SK-N-SH (cell line): ENCODE results near the gene AMHR2. TPM values are rescaled to one million over a fixed set of nuclear protein-coding genes. Genes with fewer than 3 reads are reported as not detected.

Source experiments
- CTCF ChIA-PET: fragments of 300-600, 350-600 bp; formaldehyde crosslinking; extraction: SDS; loops from one replicate; lab custom pipeline; 2021; lab: Yijun Ruan, JAX
- POLR2A ChIA-PET: fragments of 350-600 bp; sonication (Branson Sonifier 250); formaldehyde crosslinking; extraction: SDS; loops from one replicate; lab custom pipeline; 2020; ENCODE audit warnings: antibody characterized with exemption, inconsistent platforms; lab: Yijun Ruan, JAX
- DNase-seq: peaks from one replicate; pipeline ENCODE4 v3.0.0; 2012
- H2AFZ ChIP-seq: fragments of 200-600 bp; sonication (generic); 2 replicates; pipeline ENCODE4 v1.8.1; 2016; ENCODE audit warnings: antibody characterized with exemption, mild to moderate bottlenecking, low read depth
- H3F3A ChIP-seq: fragments of 200-600 bp; sonication (generic); replicated peaks from 2 replicates; pipeline ENCODE3; 2016; ENCODE audit warnings: antibody characterized with exemption, mild to moderate bottlenecking; ENCODE audit not compliant: insufficient read depth
- H3K27ac ChIP-seq, 2 experiments: fragments of 200-500 bp in 1 of 2; fragments of 200-600 bp in 1 of 2; sonication (Bioruptor generic) in 1 of 2; sonication (generic), shearing (Covaris generic) in 1 of 2; 2 replicates each; pipeline versions ENCODE4 v1.5.1 to v1.6.1; 2014 to 2016; ENCODE audit warnings: low read depth in 2 of 2, inconsistent platforms in 1 of 2, low read length in 1 of 2, mild to moderate bottlenecking in 1 of 2, mixed read lengths in 1 of 2
- H3K27me3 ChIP-seq: fragments of 200-600 bp; sonication (generic), shearing (Covaris generic); 2 replicates; pipeline ENCODE4 v1.6.1; 2016; ENCODE audit warnings: mixed run types; ENCODE audit not compliant: insufficient read depth
- H3K36me3 ChIP-seq, 2 experiments: fragments of 200-500 bp in 1 of 2; fragments of 200-600 bp in 1 of 2; sonication (Bioruptor generic) in 1 of 2; sonication (generic) in 1 of 2; replicated peaks in 1 of 2; 2 replicates each; pipeline versions ENCODE3 to v1.5.1; 2014 to 2016; ENCODE audit warnings: low read length in 1 of 2, mild to moderate bottlenecking in 1 of 2; ENCODE audit not compliant: insufficient read depth in 2 of 2, control insufficient read depth in 1 of 2
- H3K4me1 ChIP-seq, 2 experiments: fragments of 200-500 bp in 1 of 2; fragments of 200-600 bp in 1 of 2; sonication (Bioruptor generic) in 1 of 2; sonication (generic), shearing (Covaris generic) in 1 of 2; 2 replicates each; pipeline versions ENCODE4 v1.5.1 to v1.6.1; 2014 to 2016; ENCODE audit warnings: low read depth in 1 of 2, low read length in 1 of 2, mixed run types in 1 of 2; ENCODE audit not compliant: insufficient read depth in 2 of 2, control insufficient read depth in 1 of 2
- H3K4me2 ChIP-seq: fragments of 200-600 bp; sonication (generic), shearing (Covaris generic); 2 replicates; pipeline ENCODE4 v1.6.1; 2017; ENCODE audit warnings: mixed run types
- H3K4me3 ChIP-seq, 2 experiments: fragments of 200-500 bp in 1 of 2; fragments of 200-600 bp in 1 of 2; sonication (Bioruptor generic) in 1 of 2; sonication (generic), shearing (Covaris generic) in 1 of 2; 2 replicates each; pipeline versions ENCODE4 v1.5.1 to v1.8.1; 2014 to 2016; ENCODE audit warnings: low read depth in 2 of 2, inconsistent platforms in 1 of 2, low read length in 1 of 2, mild to moderate bottlenecking in 1 of 2, mixed read lengths in 1 of 2, moderate library complexity in 1 of 2
- H3K79me2 ChIP-seq: fragments of 200-600 bp; sonication (generic); 2 replicates; pipeline ENCODE4 v1.8.1; 2017; ENCODE audit warnings: mild to moderate bottlenecking; ENCODE audit not compliant: insufficient read depth
- H3K9ac ChIP-seq: fragments of 200-600 bp; sonication (generic); 2 replicates; pipeline ENCODE4 v1.6.1; 2017; ENCODE audit warnings: mixed run types
- H3K9me2 ChIP-seq: fragments of 200-600 bp; sonication (generic); 2 replicates; pipeline ENCODE4 v1.6.1; 2017; ENCODE audit warnings: mixed run types
- H3K9me3 ChIP-seq: fragments of 200-600 bp; sonication (generic); 2 replicates; pipeline ENCODE4 v1.6.1; 2017; ENCODE audit warnings: mixed run types, mild to moderate bottlenecking, moderate library complexity
- H4K20me1 ChIP-seq: fragments of 200-600 bp; sonication (generic); 2 replicates; pipeline ENCODE4 v1.6.1; 2017; ENCODE audit warnings: mild to moderate bottlenecking, mixed run types; ENCODE audit not compliant: insufficient read depth
- EP300 ChIP-seq, 2 experiments: IDR thresholded peaks; 2 replicates each; pipeline versions ENCODE4 v1.4.0 to v1.6.1; 2012; ENCODE audit warnings: borderline replicate concordance in 1 of 2, low read depth in 1 of 2, low read length in 1 of 2
- GATA2 ChIP-seq: sonication (generic); formaldehyde crosslinking; IDR thresholded peaks from 2 replicates; pipeline ENCODE4 v1.5.0; 2020; ENCODE audit warnings: mild to moderate bottlenecking, missing genetic modification reagents
- JUND ChIP-seq: IDR thresholded peaks from 2 replicates; pipeline ENCODE4 v1.4.0; 2012
- MEF2A ChIP-seq: IDR thresholded peaks from 2 replicates; pipeline ENCODE4 v1.4.0; 2012; ENCODE audit warnings: low read depth, borderline replicate concordance
- NRF1 ChIP-seq: IDR thresholded peaks from 2 replicates; pipeline ENCODE4 v1.6.1; 2012; ENCODE audit warnings: low read depth, mild to moderate bottlenecking, low read length
- POLR2AphosphoS5 ChIP-seq: IDR thresholded peaks from 2 replicates; pipeline ENCODE4 v1.6.1; 2012; ENCODE audit warnings: low read depth, low read length
- TCF12 ChIP-seq: IDR thresholded peaks from 2 replicates; pipeline ENCODE4 v1.4.0; 2012
- YY1 ChIP-seq: IDR thresholded peaks from 2 replicates; pipeline ENCODE4 v1.4.0; 2012; ENCODE audit warnings: low read depth, mild to moderate bottlenecking
- WGBS: methylation state at CpG from one replicate; pipeline ENCODE4 v1.1.6; 2017; ENCODE audit warnings: low lambda C conversion rate; 5-methylcytosine and 5-hydroxymethylcytosine counted together
- polyA plus RNA-seq, 3 experiments: library from polyadenylated mRNA; depleted of rRNA; stranded (reverse); fragments of >200 nt; gene quantifications; 2 replicates each; pipeline ENCODE4 v1.2.3, GENCODE V29; 2012
- TF ChIP-seq, protein P1 (sequence below): fragments of 150-350 bp; IDR thresholded peaks from 2 replicates; pipeline ENCODE4 v1.6.1; 2017; ENCODE audit warnings: antibody characterized with exemption, low read length, low read depth, borderline replicate concordance
- TF ChIP-seq, protein P2 (sequence below): IDR thresholded peaks from 2 replicates; pipeline ENCODE4 v1.6.1; 2012; ENCODE audit warnings: mild to moderate bottlenecking, low read depth, low read length, moderate library complexity

The AMHR2 gene
- polyA plus RNA-seq, 1 of the 3 experiments (the other 2 are of a cell fraction) = 0.03 TPM

DNA sequence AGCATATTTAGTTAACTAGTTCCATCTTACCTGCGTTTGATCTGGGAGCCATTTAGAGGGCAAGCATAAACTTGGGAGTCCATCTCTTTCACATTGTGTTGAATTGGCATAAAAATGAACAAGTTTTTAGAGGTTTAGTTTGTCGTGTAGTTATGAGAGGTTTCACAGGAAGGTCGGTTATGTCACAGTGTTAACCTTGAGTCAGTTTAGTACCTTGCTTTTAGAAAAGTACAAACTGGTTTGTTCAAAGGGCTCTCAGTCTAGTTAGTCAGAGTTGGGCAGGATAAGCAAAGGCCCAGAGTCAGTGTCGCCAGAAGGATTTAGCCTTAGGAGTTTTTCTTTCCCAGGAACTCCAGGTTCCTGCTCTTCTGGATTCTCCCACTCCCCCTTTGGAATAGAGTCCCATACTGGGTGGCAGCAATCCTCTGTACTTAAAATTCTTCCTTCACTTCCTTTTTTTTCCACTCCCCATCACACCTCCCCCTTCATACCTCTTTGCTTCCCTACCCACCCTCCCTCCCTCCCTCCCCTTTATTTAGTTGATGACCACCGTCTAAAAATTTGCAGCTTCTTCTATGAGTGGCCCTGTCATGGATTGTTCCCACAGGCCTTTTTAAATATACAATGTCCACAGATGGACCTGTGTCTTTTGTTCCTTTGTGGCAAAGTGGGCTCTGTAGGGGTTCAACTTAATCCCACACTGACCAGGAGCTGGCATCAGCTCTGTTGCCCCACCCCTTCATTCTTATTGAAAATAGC, 40.3 kb downstream of the AMHR2 start:
- Histone ChIP-seq H3F3A (peaks cover 56% of the 10 kb centered on the region), H3K9me2 (no peaks in the 10 kb centered on the region), H3K4me2 (no peak overlapping the region), H3K36me3 (peaks cover 96 to 99% of the 10 kb centered on the region in 2 experiments), H3K79me2 (peaks cover 97% of the 10 kb centered on the region), H3K4me1 (peaks cover 4 to 7% of the 10 kb centered on the region in 2 experiments; a peak in 2 of 4 replicates), H3K9ac (no peak overlapping the region)
- DNase-seq = no peak
- TF ChIP-seq TCF12 = no peak
- TF ChIP-seq MEF2A = no peak
- TF ChIP-seq POLR2AphosphoS5 = 0 out of 2 replicates have a peak, but pooled peaks have one; percentile 6
- TF ChIP-seq EP300 (IDR thresholded peaks at IDR 0.05; ENCODE audit: borderline replicate concordance in 1 of 2, low read depth in 1 of 2, low read length in 1 of 2) = no peak
- TF ChIP-seq, all 33 proteins: peak for 1
- Histone ChIP-seq H3K27me3 (no peaks in the 10 kb centered on the region), H3K4me3 (no peak overlapping the region), H3K27ac (no peak overlapping the region), H3K9me3 (no peaks in the 10 kb centered on the region), H2AFZ (no peak overlapping the region), H4K20me1 (peaks cover 94% of the 10 kb centered on the region)
- POLR2A ChIA-PET = interaction anchor here (0.6 to 1.3 kb wide), 7 partner anchors 9 to 143 kb away, joined by 3 to 6 read pairs (median 3); partner anchors contain the start of gene AAAS
- 74% methylated on average over 5 of the region's 5 CpGs for WGBS
- CTCF ChIA-PET = interaction anchor here (0.8 to 1.6 kb wide), 3 partner anchors 9 to 28 kb away, joined by 3 to 7 read pairs (median 6); no protein-coding TSS in a partner anchor

DNA sequence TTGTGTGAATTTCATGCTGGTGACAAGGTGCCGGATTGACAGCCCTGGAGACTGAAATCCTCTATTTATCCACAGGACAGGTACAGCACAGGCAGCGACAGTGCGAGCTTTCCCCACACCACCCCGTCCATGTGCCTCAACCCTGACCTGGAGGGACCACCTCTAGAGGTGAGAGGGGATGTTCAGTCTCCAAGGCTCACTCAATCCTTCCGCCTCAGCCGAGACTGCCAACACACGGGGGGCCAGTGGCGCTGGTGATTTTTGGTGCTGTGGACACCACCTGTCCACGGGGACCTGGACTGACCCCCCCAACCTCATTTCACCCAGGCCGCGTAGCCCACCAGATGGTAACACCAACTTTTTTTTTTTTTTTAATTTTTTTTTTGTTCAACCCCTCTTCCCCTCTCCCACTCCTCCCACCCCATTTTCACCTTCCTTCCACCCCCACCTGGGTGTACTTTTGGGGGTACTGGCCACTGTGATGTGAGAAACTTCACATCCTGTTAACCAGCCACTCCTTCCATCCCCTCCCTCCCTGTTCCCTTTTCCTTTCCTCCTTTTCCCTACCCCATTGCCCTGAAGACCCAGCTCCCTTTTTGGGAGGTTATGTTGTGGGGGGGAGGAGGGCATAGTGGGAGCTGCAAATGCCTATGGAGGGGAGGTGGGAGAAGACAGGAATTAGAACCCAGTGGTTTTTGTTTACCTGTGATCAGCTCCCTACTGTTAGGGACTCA, 41.2 kb downstream of the AMHR2 start:
- H3K4me2 ChIP-seq = no peak overlapping the region
- peaks cover 4% of the 10 kb centered on the region in 2 experiments; a peak in 2 of 4 replicates for H3K4me1 ChIP-seq
- no peaks in the 10 kb centered on the region for H3K9me3 ChIP-seq
- WGBS = 94% methylated on average over 8 of the region's 11 CpGs
- H3K4me3 ChIP-seq = no peak overlapping the region
- H2AFZ ChIP-seq = no peak overlapping the region
- CTCF ChIA-PET = interaction anchor here (0.8 to 1.6 kb wide), 3 partner anchors 10 to 27 kb away, joined by 3 to 7 read pairs (median 6); no protein-coding TSS in a partner anchor
- no peaks in the 10 kb centered on the region for H3K9me2 ChIP-seq
- H3K27ac ChIP-seq = no peak overlapping the region
- DNase-seq = no peak
- H3F3A ChIP-seq = peaks cover 55% of the 10 kb centered on the region
- TF ChIP-seq NRF1 = no peak
- no peak for TF ChIP-seq JUND
- 0 out of 2 replicates have a peak, but pooled peaks have one; percentile 11 for TF ChIP-seq POLR2AphosphoS5
- POLR2A ChIA-PET = interaction anchor here (0.6 to 1.3 kb wide), 6 partner anchors 8 to 143 kb away, joined by 3 to 6 read pairs (median 4); partner anchors contain the start of gene AAAS
- H3K9ac ChIP-seq = no peak overlapping the region
- no peaks in the 10 kb centered on the region for H3K27me3 ChIP-seq
- peaks cover 88% of the 10 kb centered on the region for H4K20me1 ChIP-seq
- peaks cover 96 to 98% of the 10 kb centered on the region in 2 experiments for H3K36me3 ChIP-seq
- peaks cover 96% of the 10 kb centered on the region for H3K79me2 ChIP-seq

DNA sequence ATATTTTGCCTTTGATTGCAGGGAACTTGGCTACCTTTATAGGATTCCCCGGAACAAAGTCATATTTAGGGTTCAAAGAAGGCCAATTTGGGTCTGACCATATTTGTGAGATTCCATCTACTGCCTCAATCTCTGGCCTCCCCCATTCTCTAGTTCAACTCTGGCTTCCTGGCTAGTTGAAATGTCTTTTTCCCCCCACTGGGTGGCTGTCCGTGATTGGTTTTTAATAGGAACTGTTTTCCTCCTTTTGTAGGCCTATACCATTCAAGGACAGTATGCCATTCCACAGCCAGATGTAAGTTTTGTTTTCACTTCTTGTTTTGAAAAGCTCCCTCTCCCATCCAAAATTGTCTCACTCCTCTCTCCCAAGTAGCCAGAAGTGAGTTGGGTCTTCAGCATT, 42.0 kb downstream of the AMHR2 start:
- Histone ChIP-seq H3K4me1 (peaks cover 0 to 4% of the 10 kb centered on the region in 2 experiments; a peak in 1 of 4 replicates), H3K4me2 (no peak overlapping the region), H2AFZ (no peak overlapping the region), H3K36me3 (peaks cover 95 to 97% of the 10 kb centered on the region in 2 experiments), H3K27ac (no peak overlapping the region; a peak in 1 of 4 replicates), H3K4me3 (no peak overlapping the region)
- CTCF ChIA-PET = interaction anchor here (1.0 to 3.0 kb wide), 4 partner anchors 11 to 14 kb away, joined by 3 to 16 read pairs (median 4); partner anchors contain the start of gene PCBP2
- WGBS = 63% methylated on average over 2 of the region's 2 CpGs
- TF ChIP-seq GATA2 (CRISPR knock-in tag) (no peak), POLR2AphosphoS5 (0 out of 2 replicates have a peak, but pooled peaks have one; percentile 14), YY1 (no peak)
- TF ChIP-seq, protein P1, sequence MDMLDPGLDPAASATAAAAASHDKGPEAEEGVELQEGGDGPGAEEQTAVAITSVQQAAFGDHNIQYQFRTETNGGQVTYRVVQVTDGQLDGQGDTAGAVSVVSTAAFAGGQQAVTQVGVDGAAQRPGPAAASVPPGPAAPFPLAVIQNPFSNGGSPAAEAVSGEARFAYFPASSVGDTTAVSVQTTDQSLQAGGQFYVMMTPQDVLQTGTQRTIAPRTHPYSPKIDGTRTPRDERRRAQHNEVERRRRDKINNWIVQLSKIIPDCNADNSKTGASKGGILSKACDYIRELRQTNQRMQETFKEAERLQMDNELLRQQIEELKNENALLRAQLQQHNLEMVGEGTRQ = no peak
- TF ChIP-seq, protein P2, sequence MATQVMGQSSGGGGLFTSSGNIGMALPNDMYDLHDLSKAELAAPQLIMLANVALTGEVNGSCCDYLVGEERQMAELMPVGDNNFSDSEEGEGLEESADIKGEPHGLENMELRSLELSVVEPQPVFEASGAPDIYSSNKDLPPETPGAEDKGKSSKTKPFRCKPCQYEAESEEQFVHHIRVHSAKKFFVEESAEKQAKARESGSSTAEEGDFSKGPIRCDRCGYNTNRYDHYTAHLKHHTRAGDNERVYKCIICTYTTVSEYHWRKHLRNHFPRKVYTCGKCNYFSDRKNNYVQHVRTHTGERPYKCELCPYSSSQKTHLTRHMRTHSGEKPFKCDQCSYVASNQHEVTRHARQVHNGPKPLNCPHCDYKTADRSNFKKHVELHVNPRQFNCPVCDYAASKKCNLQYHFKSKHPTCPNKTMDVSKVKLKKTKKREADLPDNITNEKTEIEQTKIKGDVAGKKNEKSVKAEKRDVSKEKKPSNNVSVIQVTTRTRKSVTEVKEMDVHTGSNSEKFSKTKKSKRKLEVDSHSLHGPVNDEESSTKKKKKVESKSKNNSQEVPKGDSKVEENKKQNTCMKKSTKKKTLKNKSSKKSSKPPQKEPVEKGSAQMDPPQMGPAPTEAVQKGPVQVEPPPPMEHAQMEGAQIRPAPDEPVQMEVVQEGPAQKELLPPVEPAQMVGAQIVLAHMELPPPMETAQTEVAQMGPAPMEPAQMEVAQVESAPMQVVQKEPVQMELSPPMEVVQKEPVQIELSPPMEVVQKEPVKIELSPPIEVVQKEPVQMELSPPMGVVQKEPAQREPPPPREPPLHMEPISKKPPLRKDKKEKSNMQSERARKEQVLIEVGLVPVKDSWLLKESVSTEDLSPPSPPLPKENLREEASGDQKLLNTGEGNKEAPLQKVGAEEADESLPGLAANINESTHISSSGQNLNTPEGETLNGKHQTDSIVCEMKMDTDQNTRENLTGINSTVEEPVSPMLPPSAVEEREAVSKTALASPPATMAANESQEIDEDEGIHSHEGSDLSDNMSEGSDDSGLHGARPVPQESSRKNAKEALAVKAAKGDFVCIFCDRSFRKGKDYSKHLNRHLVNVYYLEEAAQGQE = no peak
- TF ChIP-seq, all 33 proteins: peak for 1
- Histone ChIP-seq H3K9ac (no peak overlapping the region), H3K9me3 (no peaks in the 10 kb centered on the region), H3K79me2 (peaks cover 96% of the 10 kb centered on the region), H3K9me2 (no peaks in the 10 kb centered on the region), H3K27me3 (no peaks in the 10 kb centered on the region), H3F3A (peaks cover 60% of the 10 kb centered on the region), H4K20me1 (peaks cover 86% of the 10 kb centered on the region)
- DNase-seq = no peak
- POLR2A ChIA-PET = interaction anchor here (0.8 to 1.3 kb wide), 2 partner anchors 7 to 9 kb away, joined by 3 to 4 read pairs; no protein-coding TSS in a partner anchor
